Activated CD4-positive, alpha-beta memory T cell treated with anti-CD3 and anti-CD28 coated beads for 36 hours (primary cell): Measurements from ENCODE around the gene MYBBP1A. TPM values are rescaled to one million over a fixed set of nuclear protein-coding genes. Genes with fewer than 3 reads are reported as not detected.
"Not testable (repeated sequence)": the region's sequence is repeated elsewhere in the genome, so short reads cannot be mapped to it uniquely, and the experiment has no call there.

Experiments used
- CTCF ChIA-PET: fragments of 350-600 bp; sonication (Branson Sonifier 250); formaldehyde crosslinking; loops from one replicate; lab custom pipeline; 2021; ENCODE audit warnings: antibody characterized with exemption, inconsistent platforms; lab: Charles Lee
- POLR2A ChIA-PET: fragments of 350-600 bp; sonication (Branson Sonifier 250); formaldehyde crosslinking; loops from one replicate; lab custom pipeline; 2021; ENCODE audit warnings: antibody characterized with exemption; lab: Charles Lee
- DNase-seq: peaks from one replicate; pipeline ENCODE4 v3.0.0-alpha.2; 2020
- H3K27ac Mint-ChIP-seq: one replicate; pipeline ENCODE4 v1.8.0; 2021; ENCODE audit warnings: mixed read lengths
- H3K27me3 Mint-ChIP-seq: one replicate; pipeline ENCODE4 v1.8.0; 2021; ENCODE audit warnings: mixed read lengths
- H3K36me3 Mint-ChIP-seq: one replicate; pipeline ENCODE4 v1.8.0; 2021; ENCODE audit warnings: mixed read lengths
- H3K4me1 Mint-ChIP-seq: one replicate; pipeline ENCODE4 v1.8.0; 2021; ENCODE audit warnings: low read depth, mixed read lengths
- H3K4me3 Mint-ChIP-seq: one replicate; pipeline ENCODE4 v1.8.0; 2021; ENCODE audit warnings: mild to moderate bottlenecking, mixed read lengths
- H3K9me3 Mint-ChIP-seq: one replicate; pipeline ENCODE4 v1.8.0; 2021; ENCODE audit warnings: mixed read lengths
- intact Hi-C: fragments of 100-400 bp; cut with micrococcal nuclease; formaldehyde crosslinking; loops from one replicate; pipeline ENCODE4 v1.15.1; 2023
- total RNA-seq, 2 experiments: library from RNA; stranded (reverse); gene quantifications; one replicate each; pipeline ENCODE4 v1.2.3, GENCODE V29; 2021

MYBBP1A gene
- total RNA-seq, 2 experiments from 2014 or later: 66.6 to 70.8 TPM

DNA sequence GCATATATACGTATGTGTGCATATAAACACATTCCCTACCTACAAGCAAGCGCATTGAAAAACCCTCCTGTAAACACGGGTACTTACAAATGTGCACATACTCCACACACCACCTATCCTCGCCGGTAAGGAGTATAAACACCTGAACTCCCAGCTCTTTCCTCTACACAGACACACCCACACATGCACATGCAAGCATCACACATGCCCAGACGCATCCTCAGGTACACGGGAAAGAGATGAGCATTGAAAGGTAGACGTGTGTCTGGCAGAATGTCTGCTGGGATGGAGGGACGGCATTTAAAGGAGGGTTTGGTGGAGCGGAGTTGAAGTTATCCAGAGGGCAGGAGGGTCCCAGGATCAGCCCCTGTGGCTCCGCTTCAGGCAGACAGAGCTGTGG lies 24.5 kb upstream of the MYBBP1A start:
- Mint-ChIP-seq H3K4me1 (peaks cover 3% of the 10 kb centered on the region), H3K9me3 (no peaks in the 10 kb centered on the region), H3K4me3 (no peak overlapping the region), H3K27me3 (peaks cover 17% of the 10 kb centered on the region), H3K27ac (no peak overlapping the region), H3K36me3 (no peaks in the 10 kb centered on the region)
- intact Hi-C loops: no loop called here
- ChIA-PET CTCF (interaction anchor here (1.1 to 1.3 kb wide), 2 partner anchors 11 to 13 kb away, joined by 5 read pairs; no protein-coding TSS in a partner anchor), POLR2A (no interaction called here)
- DNase-seq: no peak

DNA sequence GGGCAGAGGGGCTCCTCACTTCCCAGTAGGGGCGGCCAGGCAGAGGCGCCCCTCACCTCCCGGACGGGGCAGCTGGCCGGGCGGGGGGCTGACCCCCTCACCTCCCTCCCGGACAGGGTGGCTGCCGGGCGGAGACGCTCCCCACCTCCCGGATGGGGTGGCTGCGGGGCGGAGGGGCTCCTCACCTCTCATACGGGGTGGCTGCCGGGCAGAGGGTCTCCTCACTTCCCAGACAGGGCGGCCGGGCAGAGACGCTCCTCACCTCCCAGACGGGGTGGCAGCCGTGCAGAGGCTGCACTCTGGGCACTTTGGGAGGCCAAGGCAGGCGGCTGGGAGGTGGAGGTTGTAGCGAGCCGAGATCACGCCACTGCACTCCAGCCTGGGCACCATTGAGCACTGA lies 23.2 kb upstream of the MYBBP1A start:
- CTCF ChIA-PET: interaction anchor here (0.9 to 1.2 kb wide), 3 partner anchors 9 to 48 kb away, joined by 3 to 5 read pairs (median 4); no protein-coding TSS in a partner anchor
- H3K27ac Mint-ChIP-seq, intact Hi-C loops, H3K36me3 Mint-ChIP-seq, H3K4me3 Mint-ChIP-seq, H3K9me3 Mint-ChIP-seq, POLR2A ChIA-PET, DNase-seq: not testable (repeated sequence)
- peaks cover 11% of the 10 kb centered on the region for H3K27me3 Mint-ChIP-seq
- H3K4me1 Mint-ChIP-seq: peaks cover 11% of the 10 kb centered on the region

DNA sequence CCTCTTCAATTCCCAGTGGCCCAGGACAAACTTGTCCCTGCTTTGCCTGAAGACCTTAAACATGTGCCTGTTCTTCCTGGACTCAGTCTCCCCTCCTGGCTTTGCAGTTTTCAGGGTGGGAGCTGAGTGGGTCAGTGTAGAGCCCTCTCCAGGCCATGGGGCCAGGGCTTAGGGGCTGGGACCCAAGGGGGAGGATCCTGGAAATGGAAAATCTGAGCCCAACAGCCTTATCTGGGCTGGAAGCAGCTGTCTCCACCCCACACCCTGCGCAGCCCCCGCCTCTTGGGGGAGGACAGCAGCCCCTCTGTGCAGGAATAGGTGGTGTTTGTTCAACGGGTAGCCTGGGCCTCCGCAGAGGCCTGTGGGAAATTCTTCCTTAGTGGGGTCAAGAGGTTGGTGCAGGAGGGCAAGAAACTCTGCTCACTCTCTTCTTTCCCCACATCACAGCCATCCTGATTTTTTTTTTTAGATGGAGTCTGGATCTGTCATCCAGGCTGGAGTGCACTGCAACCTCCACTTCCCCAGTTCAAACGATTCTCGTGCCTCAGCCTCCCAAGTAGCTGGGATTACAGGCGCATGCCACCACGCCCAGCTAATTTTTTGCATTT lies 22.3 kb upstream of the MYBBP1A start:
- Mint-ChIP-seq H3K9me3 (no peaks in the 10 kb centered on the region), H3K27me3 (peaks cover 3% of the 10 kb centered on the region), H3K4me1 (peaks cover 19% of the 10 kb centered on the region), H3K36me3 (no peaks in the 10 kb centered on the region), H3K27ac (no peak overlapping the region), H3K4me3 (no peak overlapping the region)
- intact Hi-C loops: no loop called here
- ChIA-PET POLR2A (no interaction called here), CTCF (interaction anchor here (0.9 to 1.2 kb wide), 2 partner anchors 10 to 49 kb away, joined by 3 to 4 read pairs; no protein-coding TSS in a partner anchor)
- DNase-seq: no peak

DNA sequence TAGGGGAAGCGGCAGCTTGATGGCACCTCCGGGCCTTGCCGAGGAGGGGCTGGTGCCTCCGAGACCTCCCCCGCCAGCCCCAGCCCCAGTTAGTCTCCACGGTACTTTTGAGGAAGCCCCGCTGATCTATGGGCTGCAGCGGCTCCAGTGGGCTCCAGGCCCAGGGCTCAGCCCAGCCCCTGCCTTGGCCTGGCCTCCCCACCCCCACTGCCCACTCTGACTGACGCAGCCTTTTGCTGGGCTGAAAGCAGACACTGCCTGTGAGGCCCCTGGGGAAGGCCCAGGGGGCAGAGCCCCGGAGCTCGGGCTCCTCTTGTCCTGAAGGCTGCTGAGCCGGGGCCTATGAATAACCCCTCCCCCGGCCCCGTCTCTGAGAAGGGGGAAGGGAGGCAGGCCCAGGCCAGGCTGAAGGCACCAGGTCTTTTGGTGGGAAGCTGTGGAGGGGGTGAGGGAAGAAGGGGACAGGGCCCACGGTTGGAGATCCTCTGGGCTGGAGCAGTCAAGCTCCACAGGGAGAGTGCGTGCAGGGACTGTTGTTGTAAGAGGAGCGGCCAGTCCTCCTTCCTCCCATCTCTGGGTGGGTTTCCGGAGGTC lies 21.6 kb upstream of the MYBBP1A start:
- CTCF ChIA-PET: interaction anchor here (1.2 kb wide), 1 partner anchor 50 kb away, joined by 3 read pairs; no protein-coding TSS in a partner anchor
- H3K4me3 Mint-ChIP-seq: no peak overlapping the region
- DNase-seq: no peak
- H3K27me3 Mint-ChIP-seq: no peaks in the 10 kb centered on the region
- no peak overlapping the region for H3K27ac Mint-ChIP-seq
- POLR2A ChIA-PET: no interaction called here
- H3K9me3 Mint-ChIP-seq: no peaks in the 10 kb centered on the region
- peaks cover 20% of the 10 kb centered on the region for H3K4me1 Mint-ChIP-seq
- no peaks in the 10 kb centered on the region for H3K36me3 Mint-ChIP-seq
- intact Hi-C loops: no loop called here

DNA sequence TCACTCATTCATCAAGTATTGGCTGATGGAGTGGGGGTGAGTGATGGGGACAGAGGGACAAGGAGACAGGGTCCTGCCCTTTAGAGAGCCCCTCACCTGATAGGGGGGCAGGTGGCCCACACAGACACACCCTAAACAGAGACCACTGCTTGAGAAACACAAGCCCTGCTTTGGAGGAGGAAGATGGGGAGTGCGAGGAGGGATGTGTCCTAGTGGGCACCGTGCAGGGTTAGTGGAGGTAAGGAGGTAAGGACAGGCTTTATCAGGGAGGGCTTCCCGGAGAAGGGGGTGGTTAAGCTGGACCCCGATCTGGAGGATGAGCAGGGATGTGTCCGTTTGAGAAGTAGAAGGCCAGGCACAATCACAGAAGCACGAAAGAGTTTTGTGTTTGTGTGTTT lies 21.0 kb upstream of the MYBBP1A start:
- Mint-ChIP-seq H3K27me3 (peaks cover 4% of the 10 kb centered on the region), H3K36me3 (no peaks in the 10 kb centered on the region), H3K9me3 (no peaks in the 10 kb centered on the region), H3K4me3 (no peak overlapping the region), H3K27ac (no peak overlapping the region), H3K4me1 (peaks cover 20% of the 10 kb centered on the region)
- no peak for DNase-seq
- intact Hi-C loops: no loop called here
- CTCF ChIA-PET: interaction anchor here (1.2 kb wide), 1 partner anchor 9 kb away, joined by 4 read pairs; no protein-coding TSS in a partner anchor
- POLR2A ChIA-PET: no interaction called here

DNA sequence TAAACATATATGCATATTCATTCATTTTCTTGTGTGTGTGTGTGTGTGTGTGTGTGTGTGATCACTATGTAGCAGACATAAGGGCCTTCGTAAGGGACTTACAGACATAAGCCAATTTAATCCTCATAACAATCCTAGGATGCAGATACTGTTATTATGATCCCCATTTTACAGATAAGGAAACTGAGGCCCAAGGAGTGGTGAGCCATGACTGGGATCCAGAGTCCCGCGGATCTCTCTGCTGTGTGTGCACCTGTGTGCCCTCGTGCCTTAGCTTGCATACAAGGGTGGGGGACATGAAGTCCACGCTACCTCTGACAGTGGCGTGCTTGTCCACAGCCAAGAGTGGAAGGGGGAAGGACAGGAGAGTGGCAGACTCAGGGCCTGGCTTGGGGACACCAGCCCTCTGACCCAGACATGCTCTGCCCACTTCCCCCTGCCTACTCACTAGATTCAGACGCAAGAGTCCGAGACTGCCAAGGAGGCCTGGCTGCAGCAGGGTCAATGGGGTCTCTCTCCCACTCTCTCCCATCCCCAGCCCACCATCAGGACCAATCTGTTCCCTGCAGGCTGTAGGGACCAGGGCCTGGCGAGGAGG lies 19.4 kb upstream of the MYBBP1A start:
- peaks cover 20% of the 10 kb centered on the region for H3K4me1 Mint-ChIP-seq
- H3K9me3 Mint-ChIP-seq: no peaks in the 10 kb centered on the region
- H3K27ac Mint-ChIP-seq: no peak overlapping the region
- POLR2A ChIA-PET: interaction anchor here (1.0 to 1.2 kb wide), 2 partner anchors 11 to 19 kb away, joined by 4 to 8 read pairs; partner anchors contain the start of gene MYBBP1A
- no peak for DNase-seq
- CTCF ChIA-PET: interaction anchor here (0.8 to 1.6 kb wide), 5 partner anchors 9 to 51 kb away, joined by 3 to 13 read pairs (median 5); partner anchors contain the start of genes MYBBP1A and SMTNL2
- H3K36me3 Mint-ChIP-seq: no peaks in the 10 kb centered on the region
- peaks cover 4% of the 10 kb centered on the region for H3K27me3 Mint-ChIP-seq
- no peak overlapping the region for H3K4me3 Mint-ChIP-seq
- intact Hi-C loops: no loop called here

DNA sequence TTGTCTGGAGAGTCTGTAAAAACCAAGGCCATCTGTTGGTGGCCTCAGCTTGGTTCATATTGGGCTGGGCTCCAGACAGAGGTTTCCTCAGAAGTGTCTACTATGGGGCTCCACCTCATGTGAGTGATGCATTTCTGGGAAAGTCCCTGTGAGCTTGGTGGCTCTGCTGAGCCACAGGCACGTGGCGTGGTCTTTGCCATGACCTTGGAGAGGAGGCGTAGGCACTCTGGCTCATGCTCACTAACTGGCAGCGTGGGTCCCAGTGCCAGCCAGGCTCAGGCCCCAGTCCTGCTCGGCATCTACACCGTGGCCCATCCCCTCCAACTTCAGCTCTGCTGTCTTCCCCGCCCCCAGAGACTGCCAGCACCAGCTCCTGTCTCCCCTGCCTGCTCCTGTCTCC lies 18.5 kb upstream of the MYBBP1A start:
- intact Hi-C loops: loop anchor here (1.0 to 2.0 kb wide), 2 partner anchors 8 to 199 kb away; no protein-coding TSS in a partner anchor
- Mint-ChIP-seq H3K9me3 (no peaks in the 10 kb centered on the region), H3K27me3 (peaks cover 4% of the 10 kb centered on the region), H3K4me1 (peaks cover 20% of the 10 kb centered on the region), H3K36me3 (no peaks in the 10 kb centered on the region), H3K4me3 (no peak overlapping the region), H3K27ac (peak overlapping the region; percentile 57)
- peak; percentile 92 for DNase-seq
- CTCF ChIA-PET: interaction anchor here (0.6 to 1.6 kb wide), 8 partner anchors 9 to 217 kb away, joined by 3 to 13 read pairs (median 4); partner anchors contain the start of genes MYBBP1A and SMTNL2
- POLR2A ChIA-PET: interaction anchor here (1.0 to 1.2 kb wide), 3 partner anchors 10 to 199 kb away, joined by 4 to 8 read pairs (median 4); partner anchors contain the start of gene MYBBP1A

DNA sequence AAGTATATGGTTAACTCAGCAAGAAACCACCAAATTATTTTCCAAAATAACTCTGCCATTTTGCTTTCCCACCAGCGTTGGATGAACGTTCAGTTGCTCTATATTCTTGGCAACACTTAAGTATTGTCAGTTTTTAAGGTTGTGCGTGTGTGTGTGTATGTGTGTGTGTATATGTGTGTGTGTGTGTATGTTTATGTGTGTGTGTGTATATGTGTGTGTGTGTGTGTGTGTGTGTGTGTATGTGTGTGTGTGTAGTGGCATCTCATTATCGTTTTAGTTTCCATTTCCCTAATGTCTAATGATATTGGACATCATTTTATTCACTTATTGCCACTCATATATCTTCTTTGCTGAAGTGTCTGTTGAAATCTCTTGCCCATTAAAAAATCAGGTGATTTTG lies 17.9 kb upstream of the MYBBP1A start:
- H3K4me3 Mint-ChIP-seq: no peak overlapping the region
- intact Hi-C loops: loop anchor here (1.0 to 2.0 kb wide), 2 partner anchors 8 to 198 kb away; no protein-coding TSS in a partner anchor
- DNase-seq: no peak
- H3K4me1 Mint-ChIP-seq: peaks cover 20% of the 10 kb centered on the region
- no peaks in the 10 kb centered on the region for H3K9me3 Mint-ChIP-seq
- no peaks in the 10 kb centered on the region for H3K36me3 Mint-ChIP-seq
- H3K27me3 Mint-ChIP-seq: peaks cover 4% of the 10 kb centered on the region
- ChIA-PET CTCF (interaction anchor here (1.0 to 1.6 kb wide), 5 partner anchors 8 to 53 kb away, joined by 4 to 13 read pairs (median 5); partner anchors contain the start of genes MYBBP1A and SMTNL2), POLR2A (interaction anchor here (1.0 to 1.2 kb wide), 2 partner anchors 10 to 198 kb away, joined by 4 to 8 read pairs; no protein-coding TSS in a partner anchor)
- H3K27ac Mint-ChIP-seq: peak overlapping the region; percentile 24

DNA sequence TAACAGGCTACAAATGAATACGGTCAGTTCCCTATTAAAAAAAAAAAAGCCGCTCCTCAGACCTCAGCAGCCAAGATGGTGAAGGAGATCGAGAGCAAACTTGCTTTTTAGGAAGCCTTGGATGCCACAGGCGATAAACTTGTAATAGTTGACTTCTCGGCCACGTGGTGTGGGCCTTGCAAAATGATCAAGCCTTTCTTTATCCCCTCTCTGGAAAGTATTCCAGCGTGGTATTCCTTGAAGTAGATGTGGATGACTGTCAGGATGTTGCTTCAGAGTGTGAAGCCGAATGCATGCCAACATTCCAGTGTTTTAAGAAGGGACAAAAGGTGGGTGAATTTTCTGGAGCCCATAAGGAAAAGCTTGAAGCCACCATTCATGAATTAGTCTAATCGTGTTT lies 16.9 kb upstream of the MYBBP1A start:
- DNase-seq: no peak
- Mint-ChIP-seq H3K4me1 (peaks cover 20% of the 10 kb centered on the region), H3K27me3 (peaks cover 4% of the 10 kb centered on the region), H3K27ac (no peak overlapping the region), H3K9me3 (no peaks in the 10 kb centered on the region), H3K4me3 (no peak overlapping the region), H3K36me3 (no peaks in the 10 kb centered on the region)
- CTCF ChIA-PET: no interaction called here
- POLR2A ChIA-PET: no interaction called here
- intact Hi-C loops: loop anchor here (2.0 kb wide), 1 partner anchor 197 kb away; no protein-coding TSS in a partner anchor

DNA sequence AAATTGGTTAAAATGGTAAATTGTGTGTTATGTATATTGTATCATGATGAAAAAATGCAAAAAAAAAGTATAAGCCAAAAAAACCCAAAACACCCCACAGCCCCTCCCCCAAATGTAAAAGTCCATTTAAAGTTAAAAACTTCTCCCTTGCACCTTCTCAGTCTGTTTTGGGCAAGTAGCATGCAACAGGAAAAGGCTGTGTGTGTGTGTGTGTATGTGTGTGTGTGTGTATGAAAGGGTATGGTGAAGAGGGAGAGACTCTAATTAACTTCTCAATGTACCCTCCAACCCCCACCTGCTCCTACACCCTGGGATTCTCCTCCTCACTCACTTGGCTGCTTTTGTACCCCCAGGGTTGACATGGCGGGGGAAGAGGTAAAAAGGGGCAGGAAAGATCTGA lies 14.4 kb upstream of the MYBBP1A start:
- intact Hi-C loops: loop anchor here (5.0 kb wide), 2 partner anchors 128 to 147 kb away; no protein-coding TSS in a partner anchor
- Mint-ChIP-seq H3K36me3 (no peaks in the 10 kb centered on the region), H3K4me1 (peaks cover 28% of the 10 kb centered on the region), H3K9me3 (no peaks in the 10 kb centered on the region), H3K27ac (no peak overlapping the region), H3K27me3 (peaks cover 4% of the 10 kb centered on the region), H3K4me3 (no peak overlapping the region)
- POLR2A ChIA-PET: interaction anchor here (0.6 kb wide), 1 partner anchor 98 kb away, joined by 3 read pairs; no protein-coding TSS in a partner anchor
- CTCF ChIA-PET: interaction anchor here (0.8 to 1.0 kb wide), 3 partner anchors 9 to 132 kb away, joined by 3 to 5 read pairs (median 3); no protein-coding TSS in a partner anchor
- no peak for DNase-seq

DNA sequence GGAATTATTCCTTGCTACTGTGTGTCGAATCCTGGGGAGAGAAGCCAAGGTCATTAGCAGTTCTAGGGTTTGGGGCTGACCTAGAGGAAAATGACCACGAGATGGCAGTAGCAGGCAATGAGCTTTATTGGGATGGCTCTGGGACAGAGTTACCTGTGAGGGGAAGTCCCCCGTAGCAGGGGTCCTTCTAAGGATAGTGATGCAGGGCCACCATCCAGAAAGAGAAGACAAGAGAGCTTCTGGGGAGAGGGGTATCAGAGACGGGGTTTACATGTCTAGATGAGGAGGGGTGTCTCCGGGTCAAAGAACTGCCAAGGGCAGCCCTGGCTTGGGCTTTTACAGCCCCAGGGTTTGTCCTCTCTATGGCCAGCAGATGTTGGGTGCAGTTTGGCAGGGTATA lies 11.6 kb upstream of the MYBBP1A start:
- Mint-ChIP-seq H3K27me3 (peaks cover 4% of the 10 kb centered on the region), H3K9me3 (peaks cover 6% of the 10 kb centered on the region), H3K4me1 (peaks cover 30% of the 10 kb centered on the region), H3K27ac (no peak overlapping the region), H3K36me3 (no peaks in the 10 kb centered on the region), H3K4me3 (no peak overlapping the region)
- ChIA-PET POLR2A (interaction anchor here (0.9 kb wide), 1 partner anchor 240 kb away, joined by 3 read pairs; the partner anchor contains the start of gene PLD2), CTCF (interaction anchor here (0.5 to 4.5 kb wide), 48 partner anchors 9 to 401 kb away, joined by 3 to 97 read pairs (median 4); partner anchors contain the start of genes ALOX15, ARRB2, CHRNE and MED11)
- intact Hi-C loops: loop anchor here (1.0 to 5.0 kb wide), 3 partner anchors 131 to 323 kb away; no protein-coding TSS in a partner anchor
- DNase-seq: peak; percentile 68
